Heart right ventricle (tissue), 16 donors: ENCODE results near the gene GID4. TPM values are rescaled to one million over a fixed set of nuclear protein-coding genes. Genes with fewer than 3 reads are reported as not detected.

Experiments
- ATAC-seq, 8 donors: fragments of 200-7000 bp; cut with Tn5 transposase; one replicate each; pipeline ENCODE4 v1.9.1; 2020; ENCODE audit warnings: mild to moderate bottlenecking in 8 of 8, moderate library complexity in 8 of 8, moderate number of reproducible peaks in 1 of 8
- DNase-seq, 2 donors: peaks; one replicate each; pipeline ENCODE4 v3.0.0-alpha.2; 2020
- H3K27ac ChIP-seq, 10 donors: fragments of 200-600 bp; sonication (generic) in 2 of 10; one replicate each; pipeline versions ENCODE4 v1.5.0 to v1.8.0; 2020 to 2022; ENCODE audit warnings: mild to moderate bottlenecking in 3 of 10
- H3K27me3 ChIP-seq, 7 donors: fragments of 200-600 bp; one replicate each; pipeline ENCODE4 v1.8.0; 2021 to 2022; ENCODE audit warnings: mild to moderate bottlenecking in 2 of 7
- H3K36me3 ChIP-seq, 9 donors: fragments of 200-600 bp; sonication (generic) in 1 of 9; one replicate each; pipeline versions ENCODE4 v1.5.0 to v1.8.0; 2020 to 2022; ENCODE audit warnings: mild to moderate bottlenecking in 2 of 9
- H3K4me1 ChIP-seq, 9 donors: fragments of 200-600 bp; sonication (generic) in 1 of 9; one replicate each; pipeline versions ENCODE4 v1.5.0 to v1.8.0; 2020 to 2022; ENCODE audit warnings: mild to moderate bottlenecking in 4 of 9
- H3K4me3 ChIP-seq, 10 donors: fragments of 200-600 bp; sonication (generic) in 2 of 10; one replicate each; pipeline versions ENCODE4 v1.5.0 to v1.8.0; 2020 to 2022; ENCODE audit warnings: mild to moderate bottlenecking in 7 of 10, moderate library complexity in 2 of 10
- H3K9me3 ChIP-seq, 11 donors: fragments of 200-600 bp in 10 of 11; sonication (generic) in 2 of 11; one replicate each; pipeline versions ENCODE4 v1.5.0 to v1.8.0; 2013 to 2022; ENCODE audit warnings: mild to moderate bottlenecking in 2 of 11, control low read depth in 1 of 11, moderate library complexity in 1 of 11
- CTCF ChIP-seq, 9 donors: fragments of 200-600 bp; sonication (generic) in 2 of 9; IDR thresholded peaks; one replicate each; pipeline versions ENCODE4 v1.5.0 to v1.8.0; 2021 to 2022; ENCODE audit warnings: antibody characterized with exemption in 9 of 9, mild to moderate bottlenecking in 5 of 9, moderate library complexity in 1 of 9
- WGBS, 2 donors: extraction: QIAGEN DNeasy Blood & Tissue Kit; methylation state at CpG; one replicate each; pipeline ENCODE4 v1.1.7; 2013; ENCODE audit warnings: inconsistent platforms in 1 of 2; 5-methylcytosine and 5-hydroxymethylcytosine counted together
- intact Hi-C, 10 donors: fragments of 100-400 bp; cut with DNase I; formaldehyde crosslinking; loops; one replicate each; pipeline versions ENCODE4 v1.11.1 to v1.14.2; 2022
- polyA plus RNA-seq, 2 donors: library from polyadenylated mRNA; stranded (reverse); fragments of 200-250 nt; gene quantifications; one replicate each; pipeline ENCODE4 v1.2.3, GENCODE V29; 2013
- total RNA-seq, 10 donors: library from RNA; stranded (reverse); fragmentation: NEBNext Ultra II Directional in 3 of 10; extraction: Animal tissue kit (Norgen Biotek cat#: 25700) in 3 of 10; gene quantifications; one replicate each; pipeline versions ENCODE4 v1.2.1 to v1.2.4, GENCODE V29; 2021 to 2023
- donor health status: Arrhythmogenic right ventricular cardiomyopathy.
- donor health status: ischemic (EF 13 %, LVEDD 7.1; RV severe dilation, severe dysfunction).
- donor health status: healthy with polysubstance abuse.
- donor health status: DM: no; HTN: yes; CAD: no.
- donor health status: DM: no; HTN: no; CAD: no.
- donor health status: ischemic (EF 25% LVEDD 6.9; RV normal size, moderate dysfunction).
- donor health status: ischemic (EF 25% LVEDD 5.7; RV mildly dilated, moderate dysfunction).
- donor health status: healthy.
- donor health status: DM: yes; HTN: yes; CAD: no.
- donor health status: Ischemic cardiomyopathy.
- donor health status: ischemic (EF 35%, LVEDD 5.7; RV mildly dilated, moderate dysfunction).
- donor health status: nonischemic (EF 11% LVEDD 7.7; RV severe dilation, severe dysfunction).
- donor health status: DM: yes; HTN: yes; CAD: no.
- donor health status: PGD.
- donor health status: ischemic (EF 29% LVEDD 5.4; RV normal size, mild dysfunction).
- donor health status: nonischemic (EF 23%, LVEDD 6.1; RV moderate dilation, normal function).

The GID4 gene
- total and polyA plus RNA-seq, 12 donors: 7.0 to 23.7 (median 17.1) TPM

- WGBS, 2 donors: 0 to 1% methylated on average over 75 to 81 of the region's 81 CpGs
- Histone ChIP-seq H3K4me1 (peaks cover 9 to 60% (median 50%) of the 10 kb centered on the region in 9 donors), H3K27me3 (no peaks in the 10 kb centered on the region), H3K27ac (peak overlapping the region; percentile 12 to 89 (median 84)), H3K4me3 (peak overlapping the region; percentile 65 to 98 (median 86)), H3K36me3 (peaks cover 0 to 2% (median 0%) of the 10 kb centered on the region in 9 donors), H3K9me3 (no peaks in the 10 kb centered on the region)
- peak in 7 of 8 donors; percentile 44 to 72 (median 58) for ATAC-seq
- peak in 1 of 2 donors; percentile 30 for DNase-seq
- intact Hi-C loops: loop anchor here in 9 of 10 donors (5.0 to 10.0 kb wide), 11 partner anchors 47 to 357 kb away; partner anchors contain the start of genes RAI1 (in 4 of the 9), DRC3 (in 3 of the 9) and TOM1L2 (in 3 of the 9)
- TF ChIP-seq CTCF (IDR thresholded peaks at IDR 0.05): peak in 2 of 9 donors; percentile 5 to 10
Measured at GRCh38 chr17:18039535-18040260, 490 bp downstream of the GID4 start.

- ATAC-seq: no peak
- intact Hi-C loops: no loop called here
Measured at GRCh38 chr17:18040261-18040858, 1.2 kb downstream of the GID4 start.

GRCh38 chr17:18041776-18042175 is 2.6 kb downstream of the GID4 start:
- no peaks in the 10 kb centered on the region for H3K9me3 ChIP-seq
- no peak overlapping the region for H3K4me3 ChIP-seq
- 47 to 63% methylated on average over 1 of the region's 1 CpG for WGBS, 2 donors

More at GRCh38 chr17:18040261-18040858, 1.2 kb downstream of the GID4 start:
- Histone ChIP-seq H3K27me3 (no peaks in the 10 kb centered on the region), H3K27ac (peak overlapping the region in 9 of 10 donors; percentile 61 to 89 (median 85)), H3K4me3 (peak overlapping the region; percentile 65 to 98 (median 86)), H3K36me3 (peaks cover 0 to 8% (median 0%) of the 10 kb centered on the region in 9 donors), H3K9me3 (no peaks in the 10 kb centered on the region), H3K4me1 (peaks cover 9 to 60% (median 50%) of the 10 kb centered on the region in 9 donors)
- no peak for DNase-seq
- no peak for TF ChIP-seq CTCF (IDR thresholded peaks at IDR 0.05)
- WGBS, 2 donors: 30% methylated on average over 6 of the region's 6 CpGs

More at GRCh38 chr17:18041776-18042175, 2.6 kb downstream of the GID4 start:
- H3K27ac ChIP-seq: no peak overlapping the region
- ATAC-seq (no peak), DNase-seq (no peak)
- H3K4me1 ChIP-seq: peaks cover 9 to 58% (median 47%) of the 10 kb centered on the region in 9 donors
- no peak for TF ChIP-seq CTCF (IDR thresholded peaks at IDR 0.05)
- H3K36me3 ChIP-seq: peaks cover 0 to 22% (median 6%) of the 10 kb centered on the region in 9 donors
- H3K27me3 ChIP-seq: no peaks in the 10 kb centered on the region
- intact Hi-C loops: no loop called here
